Hepatocyte (in vitro differentiated cells): ENCODE measurements around the gene FOXR1. TPM values are rescaled to one million over a fixed set of nuclear protein-coding genes. Genes with fewer than 3 reads are reported as not detected.
A peak's percentile ranks its signal among the peaks of the same experiment; 100 is the strongest.

Source experiments
- DNase-seq: peaks from one replicate; pipeline ENCODE4 v3.0.0-alpha.2; 2016; ENCODE audit warnings: low spot score
- H2AFZ ChIP-seq: fragments of 200-600 bp; sonication (generic); 2 replicates; pipeline ENCODE4 v1.6.0; 2016; ENCODE audit warnings: antibody characterized with exemption, mild to moderate bottlenecking
- H3K27ac ChIP-seq: fragments of 200-600 bp; sonication (generic); 2 replicates; pipeline ENCODE4 v1.5.1; 2016; ENCODE audit warnings: mild to moderate bottlenecking
- H3K27me3 ChIP-seq: fragments of 200-600 bp; sonication (generic); 2 replicates; pipeline ENCODE4 v1.6.1; 2016
- H3K36me3 ChIP-seq: fragments of 200-600 bp; sonication (generic); replicated peaks from 2 replicates; pipeline ENCODE4 v1.5.1; 2016; ENCODE audit warnings: low read depth; ENCODE audit not compliant: insufficient read depth
- H3K4me1 ChIP-seq: fragments of 200-600 bp; sonication (generic); 2 replicates; pipeline ENCODE4 v1.5.1; 2016; ENCODE audit warnings: mild to moderate bottlenecking, moderate library complexity; ENCODE audit not compliant: insufficient read depth
- H3K4me2 ChIP-seq: fragments of 200-600 bp; sonication (generic); 2 replicates; pipeline ENCODE4 v1.6.0; 2016
- H3K4me3 ChIP-seq: fragments of 200-600 bp; sonication (generic); 2 replicates; pipeline ENCODE4 v1.5.1; 2016; ENCODE audit warnings: mild to moderate bottlenecking
- H3K79me2 ChIP-seq: fragments of 200-600 bp; sonication (generic); 2 replicates; pipeline ENCODE4 v1.6.0; 2017; ENCODE audit warnings: mild to moderate bottlenecking
- H3K9me2 ChIP-seq: fragments of 200-600 bp; sonication (generic); replicated peaks from 2 replicates; pipeline ENCODE4 v1.6.0; 2017; ENCODE audit warnings: mild to moderate bottlenecking; ENCODE audit not compliant: insufficient read depth
- H3K9me3 ChIP-seq: fragments of 200-600 bp; sonication (generic); 2 replicates; pipeline ENCODE4 v1.5.1; 2016; ENCODE audit warnings: low read depth, mild to moderate bottlenecking
- H4K20me1 ChIP-seq: fragments of 200-600 bp; sonication (generic); 2 replicates; pipeline ENCODE4 v1.6.0; 2016; ENCODE audit warnings: mild to moderate bottlenecking; ENCODE audit not compliant: insufficient read depth, poor library complexity, severe bottlenecking
- CTCF ChIP-seq: fragments of 200-600 bp; sonication (generic); IDR thresholded peaks from 2 replicates; pipeline ENCODE4 v1.5.1; 2016; ENCODE audit warnings: antibody characterized with exemption, mild to moderate bottlenecking; ENCODE audit not compliant: poor library complexity
- EZH2 ChIP-seq: fragments of 200-600 bp; sonication (generic); IDR thresholded peaks from 2 replicates; pipeline ENCODE4 v1.6.1; 2016; ENCODE audit warnings: antibody characterized with exemption, mild to moderate bottlenecking, borderline replicate concordance
- EZH2phosphoT487 ChIP-seq: fragments of 200-600 bp; sonication (generic); IDR thresholded peaks from one replicate; pipeline ENCODE4 v1.6.1; 2018; ENCODE audit warnings: antibody characterized with exemption, mild to moderate bottlenecking, low read depth, moderate library complexity; ENCODE audit not compliant: unreplicated experiment, severe bottlenecking
- WGBS: methylation state at CpG from one replicate; pipeline ENCODE4 v1.1.6; 2016; ENCODE audit warnings: low lambda C conversion rate; ENCODE audit errors: missing lambda C conversion rate; 5-methylcytosine and 5-hydroxymethylcytosine counted together
- polyA plus RNA-seq: library from polyadenylated mRNA; unstranded; fragments of >200 nt; fragmentation: Nextera tagmentation; extraction: Ambion mirVana; gene quantifications from 2 replicates; pipeline ENCODE4 v1.2.1, GENCODE V29; 2016
- total RNA-seq: library from RNA; depleted of rRNA; stranded (reverse); fragments of >200 nt; gene quantifications from 2 replicates; pipeline ENCODE4 v1.2.3, GENCODE V29; 2014

FOXR1 gene
- total and polyA plus RNA-seq, 2 experiments from 2014 or later, result not detected

GRCh38 chr11:118938491-118939403 lies 32.8 kb upstream of the FOXR1 start:
- 84% methylated on average over 11 of the region's 11 CpGs for WGBS
- Histone ChIP-seq H3K27ac (no peak overlapping the region), H3K4me1 (peaks cover 9% of the 10 kb centered on the region), H3K4me3 (no peak overlapping the region), H3K4me2 (no peak overlapping the region), H3K9me2 (no peaks in the 10 kb centered on the region), H3K79me2 (no peaks in the 10 kb centered on the region), H3K9me3 (no peaks in the 10 kb centered on the region), H4K20me1 (no peaks in the 10 kb centered on the region), H2AFZ (no peak overlapping the region), H3K27me3 (no peaks in the 10 kb centered on the region), H3K36me3 (no peaks in the 10 kb centered on the region)
- TF ChIP-seq CTCF (no peak), EZH2 (no peak), EZH2phosphoT487 (no peak)
- DNase-seq, result peak; percentile 75

- 69% methylated on average over 8 of the region's 8 CpGs for WGBS
- DNase-seq, result no peak
- no peaks in the 10 kb centered on the region for H3K9me2 ChIP-seq
- no peak overlapping the region for H2AFZ ChIP-seq
- H3K79me2 ChIP-seq, result no peaks in the 10 kb centered on the region
- peaks cover 7% of the 10 kb centered on the region for H3K4me1 ChIP-seq
- H3K9me3 ChIP-seq, result no peaks in the 10 kb centered on the region
- no peak overlapping the region for H3K4me3 ChIP-seq
- no peak overlapping the region for H3K4me2 ChIP-seq
- no peak overlapping the region for H3K27ac ChIP-seq
- no peaks in the 10 kb centered on the region for H4K20me1 ChIP-seq
- TF ChIP-seq EZH2, result no peak
- no peak for TF ChIP-seq CTCF
- TF ChIP-seq EZH2phosphoT487, result no peak
- no peaks in the 10 kb centered on the region for H3K36me3 ChIP-seq
- H3K27me3 ChIP-seq, result no peaks in the 10 kb centered on the region
Observed at GRCh38 chr11:118939404-118939915, 32.1 kb upstream of the FOXR1 start.

GRCh38 chr11:118939953-118940598 lies 31.5 kb upstream of the FOXR1 start:
- Histone ChIP-seq H3K27ac (no peak overlapping the region), H3K36me3 (no peaks in the 10 kb centered on the region), H3K4me1 (peaks cover 7% of the 10 kb centered on the region), H2AFZ (no peak overlapping the region), H3K4me2 (no peak overlapping the region), H3K27me3 (no peaks in the 10 kb centered on the region), H3K9me3 (no peaks in the 10 kb centered on the region), H3K9me2 (no peaks in the 10 kb centered on the region), H3K79me2 (no peaks in the 10 kb centered on the region), H3K4me3 (no peak overlapping the region), H4K20me1 (no peaks in the 10 kb centered on the region)
- TF ChIP-seq CTCF, result no peak
- TF ChIP-seq EZH2, result no peak
- TF ChIP-seq EZH2phosphoT487, result no peak
- DNase-seq, result peak; percentile 53
- WGBS, result 58% methylated on average over 9 of the region's 13 CpGs
